GM18499 (cell line): ENCODE results near the gene ZRSR2.

ENCODE experiments used
- ATAC-seq: cut with Tn5 transposase; IDR thresholded peaks from one replicate; pipeline ENCODE4 v1.9.1; 2021; ENCODE audit warnings: moderate number of reproducible peaks; ENCODE audit not compliant: insufficient read depth, unreplicated experiment

The ZRSR2 gene

DNA sequence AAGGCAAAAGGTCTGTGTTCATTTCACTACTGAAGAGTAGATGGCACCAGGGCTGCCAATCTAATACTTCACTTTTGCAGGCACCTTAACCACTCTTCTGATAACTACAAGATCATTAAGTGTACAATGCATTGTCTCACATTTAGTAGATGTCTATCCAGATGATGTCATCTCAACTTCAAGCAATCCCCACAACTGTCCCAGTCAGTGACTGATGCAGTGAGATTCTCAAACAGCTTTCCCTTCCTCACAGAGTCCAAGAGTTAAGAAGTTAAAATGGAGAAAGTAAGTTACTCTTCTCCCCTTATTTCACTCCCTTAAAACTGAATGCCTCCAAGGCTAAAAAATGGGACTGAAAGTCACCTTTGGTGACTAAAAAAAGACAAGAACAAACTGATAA is 53.7 kb downstream of the ZRSR2 start:
- no peak for ATAC-seq

DNA sequence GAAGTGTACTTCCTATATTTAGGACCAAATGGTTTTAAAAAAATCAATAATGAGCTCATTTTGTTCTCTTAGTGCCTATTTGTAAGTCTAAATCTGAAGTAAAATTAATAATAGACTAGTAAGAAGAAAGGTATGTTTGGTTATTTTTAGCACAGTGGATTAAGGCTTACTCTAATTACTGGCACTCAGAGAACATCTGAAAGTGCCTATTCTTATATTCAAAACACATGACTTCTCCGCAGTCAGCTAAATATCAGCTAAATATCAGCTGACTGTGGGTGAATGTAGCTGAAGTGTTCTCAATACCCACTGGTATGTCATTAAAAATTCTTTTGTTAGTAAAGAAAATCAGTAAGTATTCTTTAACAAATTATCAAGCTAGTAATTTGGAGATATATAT is 58.3 kb downstream of the ZRSR2 start:
- ATAC-seq, result no peak

DNA sequence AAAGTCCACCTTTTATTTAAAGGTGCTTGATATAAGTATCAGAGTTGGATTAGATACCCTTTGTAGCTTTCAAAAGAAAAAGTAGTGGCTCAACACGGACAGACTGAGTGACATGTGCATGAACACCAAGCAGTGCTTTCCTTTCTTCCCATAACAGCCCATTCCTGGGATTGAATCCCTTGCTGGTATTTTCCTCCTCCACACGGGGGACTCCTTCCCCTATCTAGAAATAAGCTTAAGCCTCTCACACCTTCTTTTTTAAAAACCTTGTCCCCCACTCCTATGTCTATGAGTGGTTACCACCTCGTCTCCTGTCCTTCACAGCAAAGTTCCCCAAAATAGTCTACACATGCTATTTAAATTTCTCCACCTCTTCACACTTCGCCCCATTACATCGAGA is 59.3 kb downstream of the ZRSR2 start:
- ATAC-seq, result no peak

DNA sequence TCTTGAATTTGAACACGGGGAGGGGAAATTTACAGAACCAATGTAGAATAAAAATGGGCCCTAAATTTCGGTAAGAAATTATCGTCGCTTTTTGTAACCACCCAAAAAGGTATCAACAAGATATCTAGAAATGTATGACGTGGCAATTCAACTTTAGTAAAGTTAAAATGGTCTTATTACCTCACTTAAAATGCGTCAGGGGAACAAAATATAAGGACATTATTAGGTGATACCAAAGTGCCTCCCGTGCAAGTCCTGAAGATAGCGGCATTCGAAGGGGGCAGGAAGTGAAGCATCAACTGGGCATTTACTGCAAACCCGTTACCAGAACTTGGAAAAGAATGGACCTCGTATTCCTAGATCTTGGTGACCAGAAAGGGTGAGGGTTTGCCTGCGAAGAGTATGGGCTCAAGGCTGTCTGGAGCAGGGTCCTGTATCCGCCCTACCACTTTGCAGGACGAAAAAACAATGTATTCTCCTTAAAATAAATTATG is 63.3 kb downstream of the ZRSR2 start:
- no peak for ATAC-seq

DNA sequence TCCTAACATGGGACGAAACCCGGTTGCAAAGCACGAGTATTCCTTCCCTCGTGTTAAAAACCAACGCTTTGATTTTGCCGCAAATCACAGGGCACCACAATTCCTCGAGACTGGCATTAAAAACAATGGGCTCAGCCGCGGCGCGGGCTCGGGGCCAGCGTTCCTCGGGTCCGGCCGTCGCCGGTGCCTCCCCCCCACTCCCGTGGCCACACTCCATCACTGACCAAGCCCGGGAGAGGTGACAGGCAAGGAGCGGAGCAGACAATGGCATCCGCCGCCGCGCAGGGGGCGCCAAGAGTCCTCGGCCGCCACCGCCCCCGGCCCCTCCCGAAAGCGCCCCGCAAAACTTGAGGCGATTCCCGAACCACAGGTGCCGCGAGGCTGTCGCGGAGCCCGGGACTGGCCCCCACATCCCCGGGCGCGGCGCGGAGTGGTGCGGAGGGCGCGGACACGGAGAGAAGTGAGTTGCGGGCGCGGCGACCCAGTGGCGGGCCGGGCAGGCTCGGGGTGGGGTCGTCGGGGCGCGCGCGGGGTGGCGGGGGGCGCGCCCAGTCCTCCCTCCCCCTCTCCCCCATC is 63.9 kb downstream of the ZRSR2 start:
- peak; percentile 15 for ATAC-seq

DNA sequence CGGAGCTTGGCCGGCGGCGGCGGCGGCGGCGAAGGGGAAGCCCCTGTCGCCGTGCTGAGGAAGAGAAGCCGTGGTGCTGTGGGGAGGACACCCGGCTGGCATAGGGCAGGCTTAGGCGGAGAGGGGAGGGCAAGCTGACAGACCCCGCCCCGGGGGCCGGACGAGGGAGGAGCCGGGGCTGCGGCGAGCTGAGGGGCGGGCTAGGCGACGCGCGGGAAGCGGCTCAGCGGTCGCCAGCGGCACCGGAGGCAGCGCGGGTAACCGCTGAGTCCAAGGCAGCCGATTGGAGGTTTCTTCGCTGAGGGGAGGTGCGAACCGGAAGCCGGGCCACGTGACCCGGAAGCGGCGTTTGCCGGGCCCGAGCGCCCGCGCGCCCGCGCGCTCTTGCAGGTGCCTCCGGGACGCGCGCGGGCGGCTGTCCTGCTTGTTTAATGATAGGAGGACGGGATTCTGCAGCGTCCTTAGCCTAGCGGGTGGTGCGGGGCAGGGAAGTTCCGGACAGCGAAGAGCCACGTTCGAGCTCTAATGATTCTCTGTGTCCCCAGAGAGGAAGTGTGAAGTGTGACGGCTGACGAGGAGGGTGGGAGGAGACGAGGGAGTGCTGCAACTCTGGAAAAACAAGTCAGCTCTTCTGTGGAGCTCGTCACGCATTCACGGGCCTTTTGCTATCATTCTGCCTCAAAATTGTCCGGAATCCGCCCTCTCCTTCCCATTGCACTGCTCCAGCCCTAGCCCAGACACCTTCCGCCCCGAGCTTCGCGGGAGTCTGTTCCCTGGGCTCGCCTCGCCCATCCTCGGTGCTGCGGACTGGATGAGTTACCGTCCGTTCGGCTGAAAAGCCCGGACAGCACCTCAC is 64.7 kb downstream of the ZRSR2 start, which contains the start of gene AP1S2:
Gene AP1S2 (minus strand): TSS at position 102 of the 856 bp plus-strand sequence. CDS start 2,289 bp downstream, outside the sequence.
- ATAC-seq, result peak; percentile 87

DNA sequence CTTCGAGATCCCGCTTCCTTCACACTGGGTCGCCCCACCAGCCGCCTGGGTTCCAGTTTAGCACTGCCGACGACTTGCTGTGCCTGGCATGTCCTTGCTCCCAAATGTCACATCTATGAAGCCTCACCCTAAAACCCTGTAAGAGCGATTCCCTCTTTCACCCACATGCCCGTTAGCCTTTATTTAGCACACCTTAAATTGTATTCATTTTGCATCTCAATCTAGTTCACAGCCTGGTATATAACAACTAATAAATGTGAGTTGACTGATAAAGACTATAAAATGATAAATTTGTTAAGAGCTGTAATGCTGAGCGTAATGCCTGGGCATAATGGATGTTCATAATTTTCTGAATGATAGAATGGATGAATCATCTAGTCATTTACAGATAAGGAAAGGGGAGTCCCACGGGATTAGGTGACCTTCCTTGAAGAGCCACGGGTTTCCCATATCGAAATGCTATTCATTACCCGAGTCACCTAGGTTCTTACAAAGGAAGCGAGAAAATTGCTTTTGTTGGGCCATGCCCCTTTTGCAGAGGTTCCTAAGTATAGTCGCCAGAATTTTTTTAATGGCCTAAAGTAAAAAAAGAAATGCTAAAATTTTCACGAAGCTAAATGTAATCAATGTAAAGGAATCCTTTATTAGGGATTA is 65.4 kb downstream of the ZRSR2 start:
- no peak for ATAC-seq

DNA sequence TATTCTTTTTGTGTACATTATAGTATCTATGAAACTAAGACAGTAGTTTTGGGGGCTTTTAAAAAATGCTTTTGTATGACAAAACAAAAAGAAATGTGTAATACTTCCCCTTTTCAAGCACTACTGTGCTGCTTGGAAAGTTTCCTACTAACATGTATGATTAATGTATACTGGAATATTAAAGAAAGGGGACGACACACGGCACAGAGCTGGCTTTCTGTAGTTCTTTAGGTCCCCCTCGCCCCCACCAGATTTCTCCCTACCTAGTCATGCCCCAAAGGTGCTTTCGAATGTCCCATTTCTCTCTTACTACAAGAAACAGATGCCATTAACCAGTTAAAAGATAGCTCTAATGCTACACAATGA is 65.9 kb downstream of the ZRSR2 start:
- no peak for ATAC-seq

DNA sequence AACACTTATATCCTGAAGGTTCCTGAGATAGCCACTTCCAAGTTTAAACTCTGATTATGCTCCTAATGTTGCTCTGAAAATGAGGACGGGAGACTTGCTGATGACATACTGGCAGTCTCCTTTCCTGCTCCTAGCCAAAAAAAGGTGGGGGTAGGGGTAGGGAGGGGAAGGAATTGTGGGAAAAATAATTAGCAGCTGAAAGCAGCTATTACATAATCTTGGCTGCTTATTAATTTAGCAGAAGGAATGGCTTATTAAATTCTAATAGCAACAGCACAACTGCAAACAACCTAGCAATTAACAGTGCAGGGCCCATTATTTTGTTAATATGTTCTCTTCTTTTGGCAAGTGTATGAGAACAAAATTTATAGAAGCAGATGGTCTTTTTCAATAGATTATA is 66.4 kb downstream of the ZRSR2 start:
- no peak for ATAC-seq

DNA sequence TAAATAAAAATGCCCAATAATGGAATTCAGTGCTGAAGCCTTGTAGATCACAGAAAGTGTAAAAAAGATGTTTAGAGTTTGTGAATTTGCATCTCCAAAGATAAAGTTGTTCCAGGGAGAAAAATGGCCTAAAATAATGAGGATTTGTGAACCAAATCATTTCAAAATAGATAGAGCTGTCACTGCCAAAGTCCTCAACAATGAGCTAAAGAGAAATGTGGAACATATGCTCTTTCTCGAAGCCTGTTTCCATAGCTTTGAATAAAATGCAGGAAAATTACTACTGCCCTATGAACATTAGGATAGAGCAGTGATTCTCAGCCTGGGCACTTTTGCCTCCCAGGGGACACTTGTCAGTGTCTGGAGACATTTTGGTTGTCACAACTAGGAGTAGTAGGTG is 67.8 kb downstream of the ZRSR2 start:
- no peak for ATAC-seq

DNA sequence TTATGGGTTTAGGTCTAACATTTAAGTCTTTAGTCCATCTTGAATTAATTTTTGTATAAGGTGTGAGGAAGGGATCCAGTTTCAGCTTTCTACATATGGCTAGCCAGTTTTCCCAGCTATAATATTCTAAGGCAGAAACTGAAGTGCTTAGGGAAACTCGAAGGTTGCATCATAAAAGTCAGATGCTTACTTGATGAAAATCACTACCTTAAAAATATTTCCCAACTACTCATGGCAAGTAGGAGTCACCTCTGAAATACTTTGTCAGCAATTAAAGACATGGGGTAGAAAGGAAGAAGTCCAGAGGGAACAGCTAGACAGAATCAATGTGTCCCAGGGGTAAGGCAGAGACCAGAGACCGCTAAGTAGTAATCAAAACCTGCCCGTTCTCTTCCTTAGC is 70.6 kb downstream of the ZRSR2 start:
- no peak for ATAC-seq

DNA sequence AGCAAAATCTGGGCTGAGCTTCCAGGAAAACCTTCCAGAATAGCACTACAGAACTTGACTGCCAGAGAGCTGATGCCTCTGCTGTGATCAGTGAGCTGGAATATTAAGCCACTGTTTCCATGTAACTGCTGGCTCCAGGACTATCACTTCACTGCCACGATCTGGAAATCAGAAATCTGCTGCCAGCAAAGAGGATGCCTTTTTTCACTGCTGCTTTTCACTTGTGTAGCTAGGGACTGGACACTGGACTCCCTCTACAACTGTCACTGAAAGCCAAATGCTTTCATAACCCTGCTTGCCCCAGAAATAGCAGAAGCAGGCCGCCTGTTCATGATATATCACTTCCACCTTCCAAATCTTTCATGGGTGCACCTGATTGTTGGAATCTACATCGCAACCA is 73.7 kb downstream of the ZRSR2 start:
- no peak for ATAC-seq

DNA sequence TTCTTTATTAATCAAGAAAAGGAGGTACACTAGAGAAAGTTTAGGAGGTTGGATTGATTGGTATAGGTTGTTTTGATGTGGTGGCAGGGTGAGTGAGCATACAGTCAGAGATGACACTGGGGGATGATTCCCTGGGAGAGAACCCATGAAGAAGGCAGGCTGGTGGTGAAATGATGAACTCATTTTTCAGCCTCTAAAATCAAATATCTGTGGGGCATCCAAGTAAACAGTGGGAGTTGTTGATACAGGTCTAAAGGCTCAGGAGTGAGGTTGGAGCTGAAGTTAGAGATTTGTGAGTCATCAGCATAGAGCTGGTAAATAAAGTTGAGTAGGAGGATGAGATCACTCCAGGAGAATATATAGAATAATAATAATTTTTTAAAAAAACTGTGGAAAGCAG is 74.3 kb downstream of the ZRSR2 start:
- ATAC-seq, result no peak

DNA sequence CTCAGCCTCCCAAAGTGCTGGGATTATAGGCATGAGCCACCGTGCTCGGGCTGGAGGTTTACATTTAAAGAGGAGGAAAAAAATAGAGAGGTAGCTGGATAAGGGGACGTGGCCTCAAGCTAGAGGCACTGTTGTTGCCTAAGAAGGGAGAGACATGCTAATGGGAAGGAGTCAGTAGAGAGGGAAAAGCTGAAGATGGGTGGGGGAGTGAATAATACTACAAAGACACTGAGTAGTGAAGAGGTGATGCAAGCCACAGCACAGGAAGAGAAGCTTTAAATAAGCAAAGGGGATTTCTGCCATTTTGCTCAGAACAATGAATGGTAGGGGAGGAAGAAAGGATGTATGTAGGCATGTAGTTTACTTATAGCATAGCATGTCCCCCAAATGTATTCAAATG is 75.9 kb downstream of the ZRSR2 start:
- no peak for ATAC-seq

DNA sequence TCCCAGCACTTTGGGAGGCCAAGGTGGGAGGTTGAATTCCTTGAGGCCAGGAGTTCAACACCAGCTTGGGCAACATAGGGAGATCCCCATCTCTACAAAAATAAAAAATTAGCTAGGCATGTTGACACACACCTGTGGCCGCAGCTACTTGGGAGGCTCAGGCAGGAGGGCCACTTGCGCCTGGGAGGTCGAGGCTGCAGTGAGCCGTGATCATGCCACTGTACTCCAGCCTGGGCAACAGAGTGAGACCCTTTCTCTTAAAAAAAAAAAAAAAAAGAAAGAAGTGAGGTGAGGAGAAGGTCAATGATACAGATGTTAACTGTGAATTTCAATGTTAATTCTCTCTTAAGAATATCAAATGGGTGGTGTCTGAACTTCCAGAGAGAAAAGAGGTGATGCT is 79.4 kb downstream of the ZRSR2 start:
- ATAC-seq, result no peak

DNA sequence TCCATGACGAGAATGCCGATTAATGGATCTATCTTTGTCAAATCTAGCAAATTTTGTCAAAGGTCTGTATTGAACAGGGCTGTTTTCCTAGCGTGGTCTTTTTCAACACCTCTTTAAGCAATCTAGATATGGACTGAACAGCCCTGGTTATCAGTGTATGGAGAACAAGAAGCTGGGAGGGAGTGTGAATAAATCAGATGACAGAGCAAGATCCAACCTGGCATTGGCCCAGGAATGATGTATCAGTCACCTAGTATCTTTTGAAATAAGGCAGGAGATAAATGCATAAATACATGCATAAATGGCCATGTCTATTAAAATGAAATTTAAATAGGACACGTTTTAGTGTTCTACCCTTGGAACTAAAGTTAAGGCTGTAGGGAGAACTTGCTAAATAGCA is 80.0 kb downstream of the ZRSR2 start:
- ATAC-seq, result no peak
